HepG2 (cell line): Measurements from ENCODE around the gene CAPZA2. TPM values are rescaled to one million over a fixed set of nuclear protein-coding genes. Genes with fewer than 3 reads are reported as not detected.

Experiments
- AGO1 ChIP-seq: fragments of 200-400 bp; formaldehyde crosslinking; IDR thresholded peaks from 2 replicates; pipeline ENCODE4 v1.6.1; 2017; ENCODE audit warnings: mild to moderate bottlenecking, low read depth, low read length, moderate library complexity; ENCODE audit not compliant: poor library complexity, severe bottlenecking
- AKAP8 ChIP-seq: sonication (generic); formaldehyde crosslinking; IDR thresholded peaks from 2 replicates; pipeline ENCODE4 v1.5.1; 2020; ENCODE audit warnings: mild to moderate bottlenecking, missing genetic modification reagents
- EHMT2 ChIP-seq: fragments of 200-600 bp; sonication (generic); IDR thresholded peaks from 2 replicates; pipeline ENCODE4 v1.7.0; 2017; ENCODE audit warnings: antibody characterized with exemption, low read depth, low read length, borderline replicate concordance
- ELF3 ChIP-seq: IDR thresholded peaks from 2 replicates; pipeline ENCODE4 v1.6.1; 2016; ENCODE audit warnings: missing genetic modification reagents, missing compliant biosample characterization
- JUN ChIP-seq: sonication (generic); formaldehyde crosslinking; IDR thresholded peaks from 2 replicates; pipeline ENCODE4 v1.4.0; 2020; ENCODE audit warnings: mild to moderate bottlenecking, missing genetic modification reagents
- MAFG ChIP-seq: sonication (generic); formaldehyde crosslinking; IDR thresholded peaks from 2 replicates; pipeline ENCODE4 v1.5.1; 2020; ENCODE audit warnings: mild to moderate bottlenecking, missing genetic modification reagents
- MED13 ChIP-seq: sonication (generic); formaldehyde crosslinking; IDR thresholded peaks from 2 replicates; pipeline ENCODE4 v1.5.0; 2020; ENCODE audit warnings: missing genetic modification reagents
- MXD4 ChIP-seq: IDR thresholded peaks from 2 replicates; pipeline ENCODE4 v1.6.1; 2016; ENCODE audit warnings: mild to moderate bottlenecking, missing biosample characterization, missing genetic modification reagents
- NFE2L1 ChIP-seq: sonication (generic); formaldehyde crosslinking; IDR thresholded peaks from 2 replicates; pipeline ENCODE4 v1.4.0; 2020; ENCODE audit warnings: missing genetic modification reagents, mild to moderate bottlenecking, borderline replicate concordance
- PPARG ChIP-seq: conservative IDR thresholded peaks from 2 replicates; pipeline ENCODE4 v1.6.1; 2016; ENCODE audit warnings: missing biosample characterization, missing genetic modification reagents
- RFX1 ChIP-seq: fragments of 450-650 bp; IDR thresholded peaks from 2 replicates; pipeline ENCODE4 v1.6.1; 2017
- SP140L ChIP-seq: sonication (generic); formaldehyde crosslinking; IDR thresholded peaks from 2 replicates; pipeline ENCODE4 v1.4.0; 2020; ENCODE audit warnings: missing genetic modification reagents, borderline replicate concordance
- SSRP1 ChIP-seq: IDR thresholded peaks from 2 replicates; pipeline ENCODE4 v1.6.1; 2016; ENCODE audit warnings: control low read depth
- TAF1 ChIP-seq: sonication (generic); formaldehyde crosslinking; IDR thresholded peaks from 2 replicates; pipeline ENCODE4 v1.4.0; 2020; ENCODE audit warnings: missing genetic modification reagents
- TSC22D2 ChIP-seq: sonication (generic); formaldehyde crosslinking; IDR thresholded peaks from 2 replicates; pipeline ENCODE4 v1.5.1; 2020; ENCODE audit warnings: missing genetic modification reagents, mild to moderate bottlenecking, borderline replicate concordance
- ZNF331 ChIP-seq: sonication (generic); formaldehyde crosslinking; IDR thresholded peaks from 2 replicates; pipeline ENCODE4 v1.4.0; 2020; ENCODE audit warnings: missing genetic modification reagents
- ZNF883 ChIP-seq: sonication (generic); formaldehyde crosslinking; IDR thresholded peaks from 2 replicates; pipeline ENCODE4 v1.5.1; 2020; ENCODE audit warnings: mild to moderate bottlenecking, missing genetic modification reagents; ENCODE audit errors: not compliant biosample characterization
- polyA plus RNA-seq, 8 experiments: library from polyadenylated mRNA; depleted of rRNA in 3 of 8; stranded (reverse) in 7 of 8; unstranded in 1 of 8; fragments of >200 nt; fragmentation: Illumina TruSeq in 4 of 8; extraction: Trizol in 4 of 8; gene quantifications; 2 replicates each; pipeline versions ENCODE4 v1.2.1 to v1.2.3, GENCODE V29; 2011 to 2016; ENCODE audit warnings: low read depth in 4 of 8, missing spikeins in 1 of 8, mixed read lengths in 1 of 8; ENCODE audit not compliant: insufficient read depth in 1 of 8
- total RNA-seq, 5 experiments: library from RNA; depleted of rRNA; stranded (reverse); fragments of >200 nt; fragmentation: Illumina TruSeq; extraction: Trizol; gene quantifications; 2 replicates each; pipeline ENCODE4 v1.2.3, GENCODE V29; 2016; ENCODE audit warnings: low read depth in 1 of 5
- TF ChIP-seq, protein P1 (sequence below): IDR thresholded peaks from 2 replicates; pipeline ENCODE4 v1.6.1; 2018; ENCODE audit warnings: missing genetic modification reagents, mild to moderate bottlenecking, missing compliant biosample characterization
- TF ChIP-seq, protein P2 (sequence below): sonication (generic); formaldehyde crosslinking; IDR thresholded peaks from 2 replicates; pipeline ENCODE4 v1.9.0; 2022; ENCODE audit warnings: missing genetic modification reagents, mild to moderate bottlenecking, borderline replicate concordance
- TF ChIP-seq, protein P3 (sequence below): sonication (generic); formaldehyde crosslinking; IDR thresholded peaks from 2 replicates; pipeline ENCODE4 v1.9.0; 2021; ENCODE audit warnings: missing genetic modification reagents, borderline replicate concordance
- TF ChIP-seq, protein P4 (sequence below): sonication (generic); formaldehyde crosslinking; IDR thresholded peaks from 2 replicates; pipeline ENCODE4 v1.4.0; 2020; ENCODE audit warnings: mild to moderate bottlenecking, missing genetic modification reagents, borderline replicate concordance

The CAPZA2 gene
- total and polyA plus RNA-seq, 2 of the 13 experiments (the other 11 are each of a cell fraction or from before 2014, with no cell fraction given), result 38.4 to 199 TPM

DNA sequence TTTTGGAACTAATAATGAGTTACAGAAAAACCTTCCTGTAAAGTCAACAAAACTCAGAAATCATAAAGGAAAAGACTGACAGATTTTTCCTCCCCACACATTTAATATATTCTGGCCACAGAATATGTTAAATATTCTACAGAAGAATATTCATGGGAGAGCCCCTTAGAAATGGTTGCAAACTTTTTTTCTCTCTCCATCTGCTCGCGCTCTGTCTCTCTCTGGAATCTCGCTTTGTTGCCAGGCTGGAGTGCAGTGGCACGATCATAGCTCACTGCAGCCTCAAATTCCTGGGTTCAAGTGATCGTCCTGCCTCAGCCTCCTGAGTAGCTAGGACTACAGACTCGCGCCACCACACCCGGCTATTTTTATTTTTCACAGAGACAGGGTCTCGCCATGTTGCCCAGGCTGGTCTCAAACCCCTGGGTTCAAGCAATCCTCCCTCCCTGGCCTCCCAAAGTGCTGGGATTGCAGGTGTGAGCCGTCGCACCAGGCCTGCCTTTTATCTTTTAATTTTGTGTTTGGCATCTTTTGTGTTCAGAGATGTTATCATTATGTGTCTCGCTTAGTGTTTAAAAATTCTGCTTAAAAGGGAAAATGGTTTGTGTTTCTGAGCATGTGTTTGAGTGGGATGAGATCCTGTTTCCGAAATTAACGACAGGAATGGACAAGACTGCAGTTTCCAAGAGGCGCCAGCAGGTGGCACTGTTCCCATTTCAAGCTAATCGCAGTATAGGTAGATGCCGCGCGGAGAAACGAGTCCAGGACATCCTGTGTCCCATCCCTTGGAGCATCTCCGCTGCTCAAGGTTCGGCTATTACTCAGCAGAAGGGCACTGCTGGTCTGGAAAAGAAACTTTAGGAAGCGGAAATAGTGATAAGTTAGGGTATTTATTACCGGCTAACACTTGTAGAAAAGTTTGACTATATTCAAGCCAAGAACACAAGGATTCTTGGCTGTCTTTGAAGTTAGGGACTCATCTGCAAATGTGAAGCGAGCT lies 67.8 kb downstream of the CAPZA2 start (continued):
- no peak for TF ChIP-seq SSRP1
- 0 out of 2 replicates have a peak, but pooled peaks have one; percentile 30 for TF ChIP-seq PPARG (CRISPR knock-in tag)
- no peak for TF ChIP-seq ZNF883
- no peak for TF ChIP-seq NFE2L1
- TF ChIP-seq, protein P1, sequence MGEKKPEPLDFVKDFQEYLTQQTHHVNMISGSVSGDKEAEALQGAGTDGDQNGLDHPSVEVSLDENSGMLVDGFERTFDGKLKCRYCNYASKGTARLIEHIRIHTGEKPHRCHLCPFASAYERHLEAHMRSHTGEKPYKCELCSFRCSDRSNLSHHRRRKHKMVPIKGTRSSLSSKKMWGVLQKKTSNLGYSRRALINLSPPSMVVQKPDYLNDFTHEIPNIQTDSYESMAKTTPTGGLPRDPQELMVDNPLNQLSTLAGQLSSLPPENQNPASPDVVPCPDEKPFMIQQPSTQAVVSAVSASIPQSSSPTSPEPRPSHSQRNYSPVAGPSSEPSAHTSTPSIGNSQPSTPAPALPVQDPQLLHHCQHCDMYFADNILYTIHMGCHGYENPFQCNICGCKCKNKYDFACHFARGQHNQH, result peak; percentile 57; the same call in 1 of the 2 replicates
- TF ChIP-seq MXD4 (CRISPR knock-in tag), result peak; percentile 65; the same call in 1 of the 2 replicates
- TF ChIP-seq MAFG (CRISPR knock-in tag), result no peak
- TF ChIP-seq ELF3 (CRISPR knock-in tag), result peak; percentile 35; the same call in 1 of the 2 replicates
- TF ChIP-seq, protein P2, sequence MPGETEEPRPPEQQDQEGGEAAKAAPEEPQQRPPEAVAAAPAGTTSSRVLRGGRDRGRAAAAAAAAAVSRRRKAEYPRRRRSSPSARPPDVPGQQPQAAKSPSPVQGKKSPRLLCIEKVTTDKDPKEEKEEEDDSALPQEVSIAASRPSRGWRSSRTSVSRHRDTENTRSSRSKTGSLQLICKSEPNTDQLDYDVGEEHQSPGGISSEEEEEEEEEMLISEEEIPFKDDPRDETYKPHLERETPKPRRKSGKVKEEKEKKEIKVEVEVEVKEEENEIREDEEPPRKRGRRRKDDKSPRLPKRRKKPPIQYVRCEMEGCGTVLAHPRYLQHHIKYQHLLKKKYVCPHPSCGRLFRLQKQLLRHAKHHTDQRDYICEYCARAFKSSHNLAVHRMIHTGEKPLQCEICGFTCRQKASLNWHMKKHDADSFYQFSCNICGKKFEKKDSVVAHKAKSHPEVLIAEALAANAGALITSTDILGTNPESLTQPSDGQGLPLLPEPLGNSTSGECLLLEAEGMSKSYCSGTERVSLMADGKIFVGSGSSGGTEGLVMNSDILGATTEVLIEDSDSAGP (CRISPR knock-in tag), result 0 out of 2 replicates have a peak, but pooled peaks have one; percentile 18
- TF ChIP-seq TSC22D2 (CRISPR knock-in tag), result peak; percentile 33; the same call in 1 of the 2 replicates
- TF ChIP-seq MED13 (CRISPR knock-in tag), result no peak
- TF ChIP-seq AGO1, result no peak
- TF ChIP-seq SP140L (CRISPR knock-in tag), result no peak
- TF ChIP-seq, protein P3, sequence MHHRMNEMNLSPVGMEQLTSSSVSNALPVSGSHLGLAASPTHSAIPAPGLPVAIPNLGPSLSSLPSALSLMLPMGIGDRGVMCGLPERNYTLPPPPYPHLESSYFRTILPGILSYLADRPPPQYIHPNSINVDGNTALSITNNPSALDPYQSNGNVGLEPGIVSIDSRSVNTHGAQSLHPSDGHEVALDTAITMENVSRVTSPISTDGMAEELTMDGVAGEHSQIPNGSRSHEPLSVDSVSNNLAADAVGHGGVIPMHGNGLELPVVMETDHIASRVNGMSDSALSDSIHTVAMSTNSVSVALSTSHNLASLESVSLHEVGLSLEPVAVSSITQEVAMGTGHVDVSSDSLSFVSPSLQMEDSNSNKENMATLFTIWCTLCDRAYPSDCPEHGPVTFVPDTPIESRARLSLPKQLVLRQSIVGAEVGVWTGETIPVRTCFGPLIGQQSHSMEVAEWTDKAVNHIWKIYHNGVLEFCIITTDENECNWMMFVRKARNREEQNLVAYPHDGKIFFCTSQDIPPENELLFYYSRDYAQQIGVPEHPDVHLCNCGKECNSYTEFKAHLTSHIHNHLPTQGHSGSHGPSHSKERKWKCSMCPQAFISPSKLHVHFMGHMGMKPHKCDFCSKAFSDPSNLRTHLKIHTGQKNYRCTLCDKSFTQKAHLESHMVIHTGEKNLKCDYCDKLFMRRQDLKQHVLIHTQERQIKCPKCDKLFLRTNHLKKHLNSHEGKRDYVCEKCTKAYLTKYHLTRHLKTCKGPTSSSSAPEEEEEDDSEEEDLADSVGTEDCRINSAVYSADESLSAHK, result no peak
- no peak for TF ChIP-seq EHMT2
- TF ChIP-seq, protein P4, sequence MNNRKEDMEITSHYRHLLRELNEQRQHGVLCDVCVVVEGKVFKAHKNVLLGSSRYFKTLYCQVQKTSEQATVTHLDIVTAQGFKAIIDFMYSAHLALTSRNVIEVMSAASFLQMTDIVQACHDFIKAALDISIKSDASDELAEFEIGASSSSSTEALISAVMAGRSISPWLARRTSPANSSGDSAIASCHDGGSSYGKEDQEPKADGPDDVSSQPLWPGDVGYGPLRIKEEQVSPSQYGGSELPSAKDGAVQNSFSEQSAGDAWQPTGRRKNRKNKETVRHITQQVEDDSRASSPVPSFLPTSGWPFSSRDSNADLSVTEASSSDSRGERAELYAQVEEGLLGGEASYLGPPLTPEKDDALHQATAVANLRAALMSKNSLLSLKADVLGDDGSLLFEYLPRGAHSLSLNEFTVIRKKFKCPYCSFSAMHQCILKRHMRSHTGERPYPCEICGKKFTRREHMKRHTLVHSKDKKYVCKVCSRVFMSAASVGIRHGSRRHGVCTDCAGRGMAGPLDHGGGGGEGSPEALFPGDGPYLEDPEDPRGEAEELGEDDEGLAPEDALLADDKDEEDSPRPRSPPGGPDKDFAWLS (CRISPR knock-in tag), result no peak
- 0 out of 2 replicates have a peak, but pooled peaks have one; percentile 44 for TF ChIP-seq ZNF331 (CRISPR knock-in tag)
- no peak for TF ChIP-seq RFX1
- TF ChIP-seq TAF1 (CRISPR knock-in tag), result no peak
- no peak for TF ChIP-seq JUN (CRISPR knock-in tag)
- TF ChIP-seq AKAP8, result no peak
